Activated CD8-positive, alpha-beta memory T cell treated with anti-CD3 and anti-CD28 coated beads for 24 hours (primary cell): Measurements from ENCODE around the gene MINDY2.
"Not testable (repeated sequence)": the region's sequence is repeated elsewhere in the genome, so short reads cannot be mapped to it uniquely, and the experiment has no call there.

Source experiments
- DNase-seq: peaks from one replicate; pipeline ENCODE4 v3.0.0-alpha.2; 2020

The MINDY2 gene

DNA sequence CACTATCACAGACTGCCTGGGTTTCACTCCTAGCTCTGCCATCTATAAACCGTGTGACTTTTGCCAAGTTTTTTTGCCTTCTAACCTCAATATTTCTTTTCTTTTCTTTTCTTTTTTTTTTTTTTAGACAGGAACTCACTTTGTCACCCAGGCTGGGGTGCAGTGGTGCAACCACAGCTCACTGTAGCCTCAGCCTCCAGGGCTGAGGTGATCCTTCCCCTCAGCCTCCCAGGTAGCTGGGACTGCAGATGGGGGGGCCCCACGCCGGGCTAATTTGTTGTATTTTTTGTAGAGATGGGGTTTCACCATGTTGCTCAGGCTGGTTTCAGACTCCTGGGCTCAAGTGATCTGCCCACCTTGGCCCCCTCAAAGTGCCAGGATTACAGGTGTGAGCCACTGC lies 18.4 kb upstream of the MINDY2 start:
- DNase-seq: no peak

DNA sequence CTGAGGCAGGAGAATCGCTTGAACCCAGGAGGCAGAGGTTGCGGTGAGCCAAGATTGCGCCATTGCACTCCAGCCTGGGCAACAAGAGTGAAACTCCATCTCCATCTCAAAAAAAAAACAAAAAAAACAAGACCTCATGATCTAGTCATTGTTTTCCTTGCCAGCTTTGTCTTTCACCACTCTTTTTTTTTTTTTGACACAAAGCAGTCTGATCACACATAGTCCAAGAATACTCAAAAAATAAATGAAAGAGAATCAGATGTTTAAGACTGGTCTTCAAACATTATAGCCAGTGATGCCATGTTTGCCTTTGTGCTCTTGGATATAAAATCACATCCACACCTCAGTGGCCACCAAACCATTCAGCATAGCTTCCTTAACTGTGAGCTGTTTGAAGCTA lies 15.8 kb upstream of the MINDY2 start:
- no peak for DNase-seq

DNA sequence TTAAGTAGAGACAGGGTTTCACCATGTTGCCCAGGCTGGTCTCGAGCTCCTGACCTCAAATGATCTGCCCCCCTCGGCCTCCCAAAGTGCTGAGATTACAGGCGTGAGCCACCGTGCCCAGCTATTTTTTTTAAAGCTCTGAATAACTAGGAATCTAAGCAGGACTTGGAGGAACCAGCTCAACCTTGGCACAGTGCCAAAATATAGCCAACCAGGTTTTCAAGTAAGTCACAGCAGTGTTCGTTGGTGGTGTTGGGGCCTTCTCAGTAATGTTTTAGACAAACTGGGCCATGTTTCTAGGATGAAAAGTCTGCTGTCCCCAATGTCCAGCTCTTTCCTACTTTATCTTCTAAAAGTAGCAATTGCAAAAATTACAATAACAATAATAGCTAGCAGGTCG lies 15.1 kb upstream of the MINDY2 start:
- DNase-seq: no peak

DNA sequence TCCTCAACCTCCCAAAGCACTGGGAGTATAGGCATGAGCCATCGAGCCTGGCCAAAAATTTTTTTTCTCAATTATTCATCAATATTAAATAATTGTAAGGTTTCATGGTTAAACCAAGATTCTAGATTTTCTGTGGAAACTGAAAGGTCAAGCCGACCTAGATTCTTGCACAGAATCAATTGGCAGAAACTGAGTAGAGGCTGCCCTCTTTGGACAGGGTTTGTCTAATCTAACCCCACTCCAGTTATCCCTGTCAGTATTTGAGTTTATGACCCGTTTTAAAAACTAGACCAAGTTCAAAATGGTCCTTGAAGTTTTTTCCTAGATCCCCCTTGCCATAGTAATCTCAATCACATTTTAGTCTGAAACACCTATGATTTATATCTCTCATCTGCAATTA lies 13.0 kb upstream of the MINDY2 start:
- no peak for DNase-seq

DNA sequence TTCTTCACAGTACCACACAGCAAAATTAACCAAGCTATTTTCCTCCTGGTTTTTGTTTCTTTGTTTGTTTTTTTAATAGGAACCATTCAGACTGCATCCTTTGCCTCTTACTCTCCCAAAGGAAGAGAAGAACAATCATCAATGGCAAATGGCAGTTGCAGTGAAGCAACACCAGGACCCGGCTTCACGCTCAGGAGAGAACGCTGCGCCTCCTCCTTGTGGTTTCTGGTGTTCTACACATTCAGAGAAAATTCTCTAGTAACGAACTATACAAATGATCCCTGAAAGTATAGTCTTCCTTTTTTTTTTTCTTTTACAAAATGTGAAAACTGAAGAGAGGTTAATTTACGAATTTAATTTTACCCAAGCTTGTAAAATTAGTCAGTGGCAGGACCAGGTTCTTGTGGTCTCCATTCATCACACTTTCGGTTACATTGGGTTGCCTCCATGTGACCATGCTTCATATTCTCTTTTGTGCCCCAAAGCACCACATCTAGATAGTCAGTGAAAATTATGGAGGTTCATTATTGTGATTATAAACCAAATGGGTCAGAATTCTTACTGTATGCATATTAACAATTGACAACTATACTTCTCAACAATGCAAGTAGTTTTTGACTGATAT lies 10.6 kb upstream of the MINDY2 start:
- no peak for DNase-seq

DNA sequence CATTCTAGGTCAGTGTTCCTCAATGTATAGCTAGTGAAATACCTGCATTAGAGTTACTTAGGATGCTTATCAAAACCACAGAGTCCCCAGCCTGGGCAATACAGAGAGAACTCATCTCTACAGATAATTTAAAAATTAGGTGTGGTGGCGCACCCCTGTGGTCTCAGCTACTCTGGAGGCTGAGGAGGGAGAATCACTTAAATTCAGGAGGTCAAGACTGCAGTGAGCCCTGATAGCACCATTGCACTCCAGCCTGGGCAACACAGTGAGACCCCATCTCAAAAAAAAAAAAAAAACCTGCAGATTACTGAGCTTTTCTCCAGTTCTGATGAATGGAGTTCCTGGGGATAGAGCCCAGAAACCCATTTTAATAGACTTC lies 10.1 kb upstream of the MINDY2 start:
- no peak for DNase-seq

DNA sequence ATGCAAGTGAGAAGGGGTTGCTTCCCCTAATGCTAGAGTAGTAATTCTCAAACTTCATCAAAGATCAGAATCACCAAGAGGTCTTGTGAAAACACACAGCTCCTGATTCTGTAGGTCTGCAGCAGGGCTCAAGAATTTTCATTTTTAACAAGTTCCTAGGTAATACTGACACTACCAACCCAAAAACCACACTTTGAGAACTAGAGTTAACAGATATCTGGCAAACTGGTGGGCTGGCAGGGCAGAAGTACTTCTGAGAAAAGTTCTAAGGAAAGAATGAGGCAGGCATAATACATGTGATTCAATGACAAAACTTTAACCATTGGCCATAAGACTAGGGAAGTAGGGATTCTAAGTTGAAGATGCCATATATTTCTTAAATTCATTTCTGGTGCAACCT lies 8.8 kb upstream of the MINDY2 start:
- no peak for DNase-seq

DNA sequence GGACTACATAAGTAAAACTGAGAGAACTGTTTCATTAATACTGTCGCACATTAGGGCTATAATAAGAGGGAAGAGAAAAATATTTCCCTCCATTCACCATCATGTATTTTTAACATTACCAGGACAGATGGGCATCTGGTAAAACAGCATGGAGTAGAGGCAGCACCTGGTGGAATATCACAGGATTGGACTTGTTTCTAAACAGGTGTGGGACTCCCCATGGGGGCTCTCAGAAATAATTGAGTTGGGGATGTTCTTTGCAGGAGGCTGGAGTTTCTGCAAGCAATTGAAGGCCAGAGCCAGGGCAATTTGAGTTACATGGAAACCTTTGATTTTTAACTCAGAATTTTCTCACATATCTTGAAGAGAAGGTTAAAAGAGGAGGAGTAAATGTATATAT lies 8.4 kb upstream of the MINDY2 start:
- no peak for DNase-seq

DNA sequence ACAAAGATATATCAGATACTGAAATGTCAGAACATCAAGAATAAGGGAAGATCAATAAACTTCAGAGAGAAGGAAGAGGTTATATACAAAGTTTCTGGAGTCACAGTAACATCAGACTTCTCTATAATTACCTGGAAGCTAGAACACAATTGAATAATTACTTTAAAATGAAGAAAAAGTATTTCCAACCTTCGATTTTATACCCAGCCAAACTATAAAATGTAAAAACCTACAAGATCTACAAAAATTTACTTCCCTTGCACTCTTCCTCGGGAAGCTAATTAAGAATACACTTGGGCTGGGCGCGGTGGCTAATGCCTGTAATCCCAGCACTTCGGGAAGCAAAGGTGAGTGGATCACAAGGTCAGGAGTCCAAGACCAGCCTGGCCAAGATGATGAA lies 6.6 kb upstream of the MINDY2 start:
- no peak for DNase-seq

DNA sequence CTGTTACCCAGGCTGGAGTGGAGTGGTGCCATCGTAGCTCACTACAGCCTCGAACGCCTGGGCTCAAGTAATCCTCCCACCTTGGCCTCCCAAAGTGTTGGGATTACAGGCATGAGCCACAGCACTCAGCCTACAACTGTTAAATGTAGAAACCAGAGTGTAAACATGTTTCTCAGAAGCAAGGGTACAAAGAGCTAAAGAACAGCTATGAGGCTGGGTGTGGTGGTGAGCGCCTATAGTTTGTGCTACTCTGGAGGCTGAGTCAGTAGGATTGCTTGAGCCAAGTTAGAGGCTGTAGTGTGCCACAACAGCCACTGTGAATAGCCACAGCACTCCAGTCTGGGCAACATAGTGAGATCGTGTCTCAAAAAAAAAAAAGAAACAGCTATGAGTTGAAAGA lies 4.8 kb upstream of the MINDY2 start:
- DNase-seq: no peak

DNA sequence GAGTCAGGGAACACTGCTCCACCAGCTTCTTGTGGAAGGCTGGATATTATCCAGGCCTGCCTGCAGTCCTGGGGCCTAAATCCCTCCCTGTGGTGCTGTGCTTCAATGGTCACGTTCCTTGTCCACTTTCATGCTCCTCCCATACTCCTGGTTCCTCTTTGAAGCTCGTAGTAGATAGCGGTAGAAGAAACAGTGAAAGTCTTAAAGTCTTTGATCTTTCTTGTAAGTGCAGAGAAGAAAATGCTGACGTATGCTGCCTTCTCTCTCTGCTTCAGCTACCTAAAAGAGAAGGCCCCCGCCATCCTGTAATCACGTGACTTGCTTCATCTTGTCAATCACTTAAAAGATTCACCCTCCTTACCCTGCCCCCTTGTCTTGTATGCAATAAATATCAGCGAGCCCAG lies 2.5 kb upstream of the MINDY2 start:
- not testable (repeated sequence) for DNase-seq

DNA sequence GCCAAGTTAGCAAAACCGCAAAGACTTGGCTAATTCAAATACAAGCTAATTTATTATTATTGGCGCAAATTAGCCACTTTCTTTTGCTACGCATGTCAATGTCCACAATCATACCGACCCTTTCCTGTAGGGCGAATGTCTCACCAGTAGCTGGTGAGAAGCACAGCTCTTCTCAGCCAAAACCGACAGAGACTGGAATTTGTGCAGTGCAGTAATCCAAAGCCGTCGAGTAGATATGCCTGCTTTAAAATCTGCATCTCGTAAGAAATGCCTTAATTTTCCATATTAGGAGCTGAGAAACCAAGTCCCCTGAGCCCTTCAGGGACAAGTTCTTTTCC lies 614 bp upstream of the MINDY2 start:
- DNase-seq: no peak

DNA sequence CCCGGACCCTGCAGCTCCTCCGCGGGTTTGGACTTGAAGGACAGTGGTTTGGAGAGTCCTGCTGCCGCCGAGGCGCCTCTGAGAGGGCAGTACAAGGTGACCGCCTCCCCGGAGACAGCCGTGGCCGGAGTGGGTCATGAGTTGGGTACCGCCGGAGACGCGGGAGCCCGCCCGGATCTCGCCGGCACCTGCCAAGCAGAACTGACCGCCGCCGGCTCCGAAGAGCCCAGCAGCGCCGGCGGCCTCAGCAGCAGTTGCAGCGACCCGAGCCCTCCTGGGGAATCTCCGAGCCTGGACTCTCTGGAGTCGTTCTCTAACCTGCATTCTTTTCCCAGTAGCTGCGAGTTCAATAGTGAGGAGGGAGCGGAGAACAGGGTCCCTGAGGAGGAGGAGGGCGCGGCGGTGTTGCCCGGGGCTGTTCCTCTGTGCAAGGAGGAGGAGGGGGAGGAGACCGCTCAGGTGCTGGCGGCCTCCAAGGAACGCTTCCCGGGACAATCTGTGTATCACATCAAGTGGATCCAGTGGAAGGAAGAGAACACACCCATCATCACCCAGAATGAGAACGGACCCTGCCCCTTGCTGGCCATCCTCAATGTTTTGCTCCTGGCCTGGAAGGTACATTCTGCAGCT lies 634 bp downstream of the MINDY2 start:
- DNase-seq: peak; percentile 68

DNA sequence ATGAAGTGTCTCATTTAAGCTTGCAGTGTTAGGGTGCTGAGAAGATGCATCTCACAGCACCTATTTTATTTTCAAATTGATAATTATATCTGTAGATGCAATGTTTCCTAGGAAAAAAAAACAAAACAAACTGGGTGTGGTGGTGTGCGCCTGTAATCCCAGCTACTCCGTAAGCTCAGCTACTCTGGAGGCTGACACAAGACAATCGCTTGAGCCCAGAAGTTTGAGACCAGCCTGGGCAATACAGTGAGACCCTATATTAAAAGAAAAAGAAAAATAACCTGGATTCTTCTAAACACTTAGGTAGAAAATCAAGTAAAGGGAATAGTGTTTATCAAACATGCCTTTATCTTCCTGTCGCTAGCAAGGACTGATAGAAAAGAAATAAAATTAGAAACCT lies 1.9 kb downstream of the MINDY2 start:
- no peak for DNase-seq

DNA sequence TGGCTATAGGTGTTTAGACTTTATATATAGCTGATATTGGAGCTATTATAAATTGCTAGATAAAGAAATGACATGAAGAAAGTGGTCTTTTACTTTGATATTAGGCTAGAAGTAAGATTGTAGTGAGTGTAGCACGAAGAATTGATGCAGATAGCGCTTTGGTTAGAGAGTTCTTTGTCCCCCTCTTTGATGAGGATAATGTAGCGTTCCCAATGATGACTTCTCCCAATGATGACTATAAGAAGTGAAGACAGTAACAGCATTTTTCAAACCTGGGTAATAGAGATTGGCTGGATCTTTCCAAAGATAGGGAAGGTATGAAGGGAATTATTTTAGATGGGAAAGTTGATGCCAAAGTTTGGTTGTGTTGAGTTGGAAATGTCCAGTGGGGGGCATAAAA lies 4.3 kb downstream of the MINDY2 start:
- no peak for DNase-seq

DNA sequence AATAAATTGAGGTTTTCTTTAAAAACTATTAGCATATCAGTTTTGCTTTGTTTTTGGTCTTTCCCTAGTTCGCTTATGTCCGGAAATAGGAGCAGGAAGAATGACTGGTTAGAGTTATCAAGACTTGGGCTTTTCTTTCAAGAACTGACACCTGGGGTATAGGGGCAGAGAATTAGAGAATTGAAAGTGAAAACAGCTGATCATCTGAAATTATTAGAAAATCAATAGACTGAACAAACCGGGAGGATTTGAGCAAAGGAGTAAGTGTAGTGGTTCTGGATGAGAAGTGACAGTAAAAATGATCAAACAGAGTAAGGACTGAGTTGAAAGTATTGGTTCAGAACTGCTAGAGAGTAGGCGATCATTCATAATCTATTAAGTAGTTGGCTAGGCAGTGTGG lies 6.0 kb downstream of the MINDY2 start:
- DNase-seq: no peak

DNA sequence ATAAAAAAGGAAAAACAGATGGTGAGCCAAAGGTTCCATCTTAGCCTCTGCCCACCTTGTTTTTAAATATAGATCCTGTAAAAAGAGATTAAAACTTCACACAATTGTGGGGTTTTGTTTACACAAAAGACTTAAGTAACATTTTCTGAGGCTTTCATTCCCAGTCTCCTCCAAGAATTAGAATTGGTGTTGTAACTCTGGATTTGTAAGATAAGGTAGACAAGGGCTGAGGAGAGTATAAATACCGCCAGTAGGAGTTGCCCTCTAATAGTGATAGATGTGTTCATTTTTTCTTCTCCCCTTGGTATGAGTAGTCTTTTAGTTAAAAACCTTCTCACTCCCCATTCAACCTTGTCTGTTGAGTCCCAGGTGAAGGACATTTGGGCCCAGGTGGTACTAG lies 8.5 kb downstream of the MINDY2 start:
- no peak for DNase-seq

DNA sequence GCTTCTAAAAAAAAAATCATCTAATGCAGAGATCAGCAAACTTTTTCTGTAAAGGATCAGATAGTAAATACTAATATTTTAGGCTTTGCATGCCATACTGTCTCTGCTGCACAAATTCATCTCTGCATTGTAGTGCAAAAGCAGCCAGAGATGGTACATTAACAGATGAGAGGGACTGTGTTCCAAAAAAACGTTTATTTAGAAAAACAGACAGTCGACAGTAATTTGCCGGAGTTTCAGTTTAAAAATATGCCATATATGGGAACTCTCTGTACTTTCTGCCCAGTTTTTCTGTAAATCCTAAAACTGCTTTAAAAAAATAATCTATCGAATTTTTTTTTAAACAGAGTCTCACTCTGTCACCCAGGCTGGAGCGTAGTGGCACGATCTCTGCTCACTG lies 14.3 kb downstream of the MINDY2 start:
- no peak for DNase-seq

DNA sequence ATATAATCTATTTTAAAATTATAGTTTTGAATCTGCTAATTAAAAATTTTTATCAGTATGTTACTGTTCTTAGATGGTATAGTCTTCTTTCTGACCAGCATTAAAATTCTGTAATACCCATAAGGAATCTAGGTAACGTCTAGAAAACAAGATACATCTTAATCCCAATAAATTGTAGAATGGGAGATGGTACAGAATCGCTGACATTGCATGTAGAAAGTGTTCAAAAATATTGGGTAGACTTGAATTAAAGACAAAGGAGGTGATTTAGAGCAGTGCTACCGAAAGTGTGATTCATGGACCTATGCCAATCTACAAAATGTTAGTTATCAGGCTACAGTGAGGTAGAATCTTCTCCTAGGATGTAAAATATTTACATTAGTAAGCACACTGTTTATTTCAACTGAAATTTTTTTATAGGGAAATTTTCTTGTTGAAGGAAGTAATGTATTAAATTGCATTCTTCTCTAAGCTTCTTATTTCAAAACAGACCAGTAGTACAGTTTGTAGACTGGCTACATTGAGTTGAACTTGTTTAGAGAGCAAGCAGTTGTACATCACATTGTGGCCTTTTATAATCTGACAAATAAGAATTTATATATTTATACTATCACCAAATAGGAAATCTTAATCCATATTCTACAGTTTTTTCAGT lies 17.1 kb downstream of the MINDY2 start:
- DNase-seq: no peak

DNA sequence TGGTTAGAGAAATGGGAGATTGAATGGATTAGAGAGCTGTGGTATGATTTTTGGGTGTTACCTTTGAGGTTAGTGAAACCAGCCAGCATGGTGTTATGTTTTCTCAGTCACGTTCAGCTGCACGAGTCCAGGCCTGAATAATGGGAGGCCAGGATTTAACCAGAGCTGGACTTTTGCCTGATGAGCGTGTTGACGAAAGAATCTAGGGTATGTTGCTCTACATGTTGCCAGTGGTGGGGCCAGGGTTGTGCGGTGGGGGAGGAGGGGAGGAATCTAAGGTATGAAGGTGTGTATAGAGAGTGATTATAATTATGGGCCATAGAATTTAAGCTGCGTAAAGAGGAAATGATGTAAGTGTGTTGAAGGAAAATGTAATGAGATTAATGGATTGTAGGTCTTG lies 22.8 kb downstream of the MINDY2 start:
- no peak for DNase-seq

DNA sequence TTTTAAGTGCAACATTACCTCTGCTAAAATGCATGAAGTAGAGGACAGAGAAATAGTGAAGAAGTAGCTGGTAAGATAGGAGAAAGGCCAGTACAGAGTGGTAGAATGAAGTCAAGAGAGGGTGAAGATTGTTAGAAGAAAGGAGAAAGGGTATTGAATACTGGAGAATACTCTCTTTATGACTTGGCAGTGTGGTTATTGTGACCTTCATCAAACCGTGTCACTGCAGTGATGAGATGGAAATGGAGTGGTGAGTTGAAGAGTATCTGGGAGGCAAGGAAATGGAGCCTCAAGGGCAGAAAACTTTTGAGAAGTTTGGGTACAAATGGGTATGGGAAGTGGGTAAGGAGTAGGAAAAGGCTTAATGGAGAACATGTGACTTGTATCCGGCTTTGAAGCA lies 24.7 kb downstream of the MINDY2 start:
- DNase-seq: no peak

DNA sequence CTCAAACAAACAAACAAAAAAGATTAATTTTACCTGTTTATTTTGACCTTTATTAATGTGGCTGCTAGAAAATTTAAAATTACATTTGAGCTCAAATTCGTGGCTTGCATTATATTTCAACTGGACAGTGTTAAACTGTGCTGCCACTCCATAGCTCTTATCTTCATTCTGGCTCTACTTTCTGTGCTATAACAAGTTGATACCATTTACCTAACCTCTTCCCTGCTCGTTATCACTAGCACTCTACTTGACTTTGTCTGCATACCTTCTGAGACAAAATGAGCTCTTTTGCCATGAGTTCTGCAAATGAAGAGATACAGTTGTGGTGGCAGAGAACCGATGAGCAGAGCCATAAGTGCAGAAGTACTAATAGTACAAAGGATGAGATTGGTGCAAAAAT lies 26.4 kb downstream of the MINDY2 start:
- no peak for DNase-seq

DNA sequence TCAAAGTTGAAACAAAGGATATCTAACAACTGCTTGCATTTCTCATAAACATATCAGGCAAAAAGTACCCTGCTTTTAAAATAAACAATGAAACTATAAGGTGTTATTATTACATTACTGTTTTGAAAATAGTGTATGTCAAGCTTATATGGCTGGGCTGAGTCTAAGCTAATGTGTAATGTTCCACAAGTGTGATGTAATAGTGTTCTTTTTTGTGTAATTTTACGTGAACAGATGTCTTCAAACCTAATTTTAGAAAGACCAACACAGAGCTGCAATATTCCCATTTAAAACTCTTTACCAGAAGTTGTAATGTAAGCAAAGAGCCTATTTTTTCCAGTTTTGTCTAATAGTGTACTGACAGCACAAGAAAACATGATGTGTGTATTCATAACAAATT lies 34.0 kb downstream of the MINDY2 start:
- no peak for DNase-seq

DNA sequence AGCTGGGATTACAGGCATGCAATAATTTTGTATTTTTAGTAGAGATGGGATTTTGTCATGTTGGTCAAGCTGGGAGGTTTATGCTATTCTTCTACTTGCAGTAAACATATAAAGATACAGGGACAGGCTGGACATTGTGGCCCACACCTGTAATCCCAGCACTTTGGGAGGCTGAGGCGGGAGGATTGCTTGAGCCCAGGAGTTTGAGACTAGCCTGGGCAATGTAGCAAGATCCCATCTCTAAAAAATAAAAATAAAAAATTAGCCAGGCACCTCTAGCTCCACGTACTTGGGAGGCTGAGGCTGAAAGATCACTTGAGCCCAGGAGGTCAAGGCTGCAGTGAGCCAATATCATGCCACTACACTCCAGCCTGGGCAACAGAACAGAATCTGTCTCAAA lies 52.2 kb downstream of the MINDY2 start:
- not testable (repeated sequence) for DNase-seq

DNA sequence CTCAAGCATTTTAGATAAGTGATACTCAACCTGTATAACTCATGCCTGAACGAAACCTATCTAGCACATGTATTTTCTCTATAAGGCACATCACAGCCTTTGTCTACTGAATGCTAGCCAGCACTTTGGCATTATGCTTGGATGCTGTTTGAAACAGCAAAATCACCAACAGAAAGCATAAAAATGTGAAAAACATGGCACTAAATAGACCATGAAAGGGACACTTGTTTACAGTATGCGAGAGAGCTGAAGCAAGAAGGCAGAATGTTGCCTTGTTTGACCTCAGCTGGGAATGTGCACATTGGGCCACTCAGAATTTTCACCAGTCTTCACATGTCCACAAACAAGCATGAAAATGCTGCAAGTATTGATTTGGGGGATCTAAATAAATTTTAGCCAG lies 59.5 kb downstream of the MINDY2 start:
- no peak for DNase-seq
